ENCODE data around the gene VRK2.

DNA sequence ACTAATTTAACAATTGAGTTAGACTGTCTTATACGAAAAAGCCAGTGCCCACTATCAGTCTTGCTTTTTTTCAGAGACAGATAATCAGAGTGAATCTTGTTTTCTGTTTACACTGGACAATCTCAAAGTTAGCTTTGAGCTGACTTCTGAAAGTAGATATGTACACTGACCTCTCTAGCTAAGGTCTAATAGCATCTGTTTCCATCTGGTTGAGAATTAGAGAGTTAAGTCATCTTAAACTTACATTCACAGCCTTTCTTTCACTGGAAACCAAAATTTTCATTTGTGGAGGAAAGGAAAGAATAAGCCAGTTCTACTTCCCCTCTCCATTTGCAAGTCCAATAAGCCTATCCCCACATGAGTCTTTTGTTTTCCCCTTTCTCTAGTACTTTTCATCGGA, 89.3 kb downstream of the VRK2 start:
- TF ChIP-seq, protein P1, sequence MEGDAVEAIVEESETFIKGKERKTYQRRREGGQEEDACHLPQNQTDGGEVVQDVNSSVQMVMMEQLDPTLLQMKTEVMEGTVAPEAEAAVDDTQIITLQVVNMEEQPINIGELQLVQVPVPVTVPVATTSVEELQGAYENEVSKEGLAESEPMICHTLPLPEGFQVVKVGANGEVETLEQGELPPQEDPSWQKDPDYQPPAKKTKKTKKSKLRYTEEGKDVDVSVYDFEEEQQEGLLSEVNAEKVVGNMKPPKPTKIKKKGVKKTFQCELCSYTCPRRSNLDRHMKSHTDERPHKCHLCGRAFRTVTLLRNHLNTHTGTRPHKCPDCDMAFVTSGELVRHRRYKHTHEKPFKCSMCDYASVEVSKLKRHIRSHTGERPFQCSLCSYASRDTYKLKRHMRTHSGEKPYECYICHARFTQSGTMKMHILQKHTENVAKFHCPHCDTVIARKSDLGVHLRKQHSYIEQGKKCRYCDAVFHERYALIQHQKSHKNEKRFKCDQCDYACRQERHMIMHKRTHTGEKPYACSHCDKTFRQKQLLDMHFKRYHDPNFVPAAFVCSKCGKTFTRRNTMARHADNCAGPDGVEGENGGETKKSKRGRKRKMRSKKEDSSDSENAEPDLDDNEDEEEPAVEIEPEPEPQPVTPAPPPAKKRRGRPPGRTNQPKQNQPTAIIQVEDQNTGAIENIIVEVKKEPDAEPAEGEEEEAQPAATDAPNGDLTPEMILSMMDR (IDR thresholded peaks at IDR 0.05): no peak
- no peak for TF ChIP-seq POLR2A (IDR thresholded peaks at IDR 0.05)
